GM23338 (cell line): ENCODE results near the gene PCDHGA1. TPM values are rescaled to one million over a fixed set of nuclear protein-coding genes. Genes with fewer than 3 reads are reported as not detected.

Source experiments
- ATAC-seq: fragments of 200-7000 bp; cut with Tn5 transposase; 3 replicates; pipeline ENCODE4 v1.9.1; 2020
- DNase-seq: peaks from one replicate; pipeline ENCODE4 v3.0.0-alpha.2; 2015; ENCODE audit warnings: low spot score
- H2AFZ ChIP-seq: fragments of 200-600 bp; sonication (generic); 2 replicates; pipeline ENCODE4 v1.8.0; 2016; ENCODE audit warnings: antibody characterized with exemption, mild to moderate bottlenecking, moderate library complexity
- H3F3A ChIP-seq: fragments of 200-600 bp; sonication (generic); replicated peaks from 2 replicates; pipeline ENCODE4 v1.8.0; 2017; ENCODE audit warnings: antibody characterized with exemption, mixed run types, low read depth
- H3K27ac ChIP-seq: fragments of 200-600 bp; sonication (generic); 2 replicates; pipeline ENCODE4 v1.6.1; 2016; ENCODE audit warnings: low read depth
- H3K27me3 ChIP-seq: fragments of 200-600 bp; sonication (generic); 2 replicates; pipeline ENCODE4 v1.8.0; 2016; ENCODE audit warnings: mild to moderate bottlenecking, mixed run types, moderate library complexity; ENCODE audit not compliant: insufficient read depth
- H3K36me3 ChIP-seq: fragments of 200-600 bp; sonication (generic); 2 replicates; pipeline ENCODE4 v1.8.0; 2016; ENCODE audit warnings: mild to moderate bottlenecking; ENCODE audit not compliant: insufficient read depth
- H3K4me1 ChIP-seq: fragments of 200-600 bp; sonication (generic); 2 replicates; pipeline ENCODE4 v1.8.0; 2016; ENCODE audit warnings: mild to moderate bottlenecking, moderate library complexity; ENCODE audit not compliant: insufficient read depth
- H3K4me2 ChIP-seq: fragments of 200-600 bp; sonication (generic); 2 replicates; pipeline ENCODE4 v1.7.1; 2017; ENCODE audit warnings: mixed run types
- H3K4me3 ChIP-seq: fragments of 200-600 bp; sonication (generic); 2 replicates; pipeline ENCODE4 v1.6.1; 2016; ENCODE audit warnings: mixed run types
- H3K79me2 ChIP-seq: fragments of 200-600 bp; sonication (generic); replicated peaks from 2 replicates; pipeline ENCODE4 v1.8.0; 2017; ENCODE audit warnings: mild to moderate bottlenecking; ENCODE audit not compliant: insufficient read depth
- H3K9me2 ChIP-seq: fragments of 200-600 bp; sonication (generic); 2 replicates; pipeline ENCODE4 v1.8.0; 2017; ENCODE audit not compliant: insufficient read depth
- H4K20me1 ChIP-seq: fragments of 200-600 bp; sonication (generic); replicated peaks from 2 replicates; pipeline ENCODE4 v1.8.0; 2017; ENCODE audit warnings: mild to moderate bottlenecking; ENCODE audit not compliant: insufficient read depth
- H3K27ac Mint-ChIP-seq: 2 replicates; pipeline ENCODE4 v1.8.0; 2020; ENCODE audit warnings: inconsistent platforms, mild to moderate bottlenecking, moderate library complexity, mixed read lengths
- H3K27me3 Mint-ChIP-seq: 3 replicates; pipeline ENCODE4 v1.8.0; 2022; ENCODE audit warnings: low read depth, mild to moderate bottlenecking, moderate library complexity, mixed read lengths, inconsistent platforms; ENCODE audit not compliant: insufficient read depth, poor library complexity
- H3K36me3 Mint-ChIP-seq: 3 replicates; pipeline ENCODE4 v1.8.0; 2021; ENCODE audit warnings: low read depth, mild to moderate bottlenecking, inconsistent platforms, moderate library complexity, mixed read lengths
- H3K4me1 Mint-ChIP-seq: 3 replicates; pipeline ENCODE4 v1.8.0; 2020; ENCODE audit warnings: mild to moderate bottlenecking, inconsistent platforms, mixed read lengths
- H3K4me3 Mint-ChIP-seq: 3 replicates; pipeline ENCODE4 v1.8.0; 2021; ENCODE audit warnings: moderate library complexity, mild to moderate bottlenecking, inconsistent platforms, mixed read lengths
- H3K9me3 Mint-ChIP-seq: 3 replicates; pipeline ENCODE4 v1.8.0; 2020; ENCODE audit warnings: moderate library complexity, mild to moderate bottlenecking, inconsistent platforms, mixed read lengths
- CREB1 ChIP-seq: fragments of 250-450 bp; sonication (Bioruptor Pico); IDR thresholded peaks from 2 replicates; pipeline ENCODE4 v1.5.0; 2020; ENCODE audit warnings: low read depth, mild to moderate bottlenecking, moderate library complexity
- EZH2phosphoT487 ChIP-seq: fragments of 200-600 bp; sonication (generic); IDR thresholded peaks from one replicate; pipeline ENCODE4 v1.8.1; 2018; ENCODE audit warnings: antibody characterized with exemption; ENCODE audit not compliant: unreplicated experiment
- NANOG ChIP-seq: IDR thresholded peaks from 2 replicates; pipeline ENCODE4 v1.6.1; 2016; ENCODE audit warnings: antibody characterized with exemption, borderline replicate concordance
- polyA plus RNA-seq: library from polyadenylated mRNA; unstranded; fragments of >200 nt; fragmentation: Nextera tagmentation; extraction: Ambion mirVana; gene quantifications from 2 replicates; pipeline ENCODE4 v1.2.1, GENCODE V29; 2016
- total RNA-seq: library from RNA; depleted of rRNA; stranded (reverse); fragments of >200 nt; shearing (Covaris generic); gene quantifications from 2 replicates; pipeline ENCODE4 v1.2.3, GENCODE V29; 2014
- TF ChIP-seq, protein P1 (sequence below): IDR thresholded peaks from one replicate; pipeline ENCODE4 v1.6.1; 2018; ENCODE audit warnings: antibody characterized with exemption; ENCODE audit not compliant: unreplicated experiment
- TF ChIP-seq, protein P2 (sequence below), 2 experiments: fragments of 200-600 bp in 1 of 2; sonication (generic) in 1 of 2; conservative IDR thresholded peaks; 2 replicates each; pipeline versions ENCODE4 v1.5.1 to v1.6.1; 2016 to 2017; ENCODE audit warnings: antibody characterized with exemption in 2 of 2, low read depth in 2 of 2, mild to moderate bottlenecking in 2 of 2, moderate library complexity in 1 of 2
- TF ChIP-seq, protein P3 (sequence below): IDR thresholded peaks from 2 replicates; pipeline ENCODE4 v1.6.1; 2016; ENCODE audit warnings: antibody characterized with exemption
- TF ChIP-seq, protein P4 (sequence below): fragments of 250-450 bp; sonication (Bioruptor Pico); IDR thresholded peaks from 2 replicates; pipeline ENCODE4 v1.5.0; 2020; ENCODE audit warnings: mild to moderate bottlenecking, moderate library complexity

Gene PCDHGA1
- total and polyA plus RNA-seq, 2 experiments from 2014 or later, result 0.39 to 1.7 TPM

DNA sequence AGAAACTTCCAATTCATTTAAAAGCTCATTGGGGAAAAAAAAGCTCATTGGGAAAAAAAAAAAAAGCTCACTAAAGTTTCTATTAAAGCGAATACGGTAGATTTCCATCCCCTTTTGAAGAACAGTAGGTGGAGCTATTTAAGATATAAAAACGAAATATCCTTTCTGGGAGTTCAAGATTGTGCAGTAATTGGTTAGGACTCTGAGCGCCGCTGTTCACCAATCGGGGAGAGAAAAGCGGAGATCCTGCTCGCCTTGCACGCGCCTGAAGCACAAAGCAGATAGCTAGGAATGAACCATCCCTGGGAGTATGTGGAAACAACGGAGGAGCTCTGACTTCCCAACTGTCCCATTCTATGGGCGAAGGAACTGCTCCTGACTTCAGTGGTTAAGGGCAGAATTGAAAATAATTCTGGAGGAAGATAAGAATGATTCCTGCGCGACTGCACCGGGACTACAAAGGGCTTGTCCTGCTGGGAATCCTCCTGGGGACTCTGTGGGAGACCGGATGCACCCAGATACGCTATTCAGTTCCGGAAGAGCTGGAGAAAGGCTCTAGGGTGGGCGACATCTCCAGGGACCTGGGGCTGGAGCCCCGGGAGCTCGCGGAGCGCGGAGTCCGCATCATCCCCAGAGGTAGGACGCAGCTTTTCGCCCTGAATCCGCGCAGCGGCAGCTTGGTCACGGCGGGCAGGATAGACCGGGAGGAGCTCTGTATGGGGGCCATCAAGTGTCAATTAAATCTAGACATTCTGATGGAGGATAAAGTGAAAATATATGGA is 100.2 kb downstream of the PCDHGA1 start, which contains the start of gene PCDHGA12:
TSS of gene PCDHGA12 (plus strand) at position 176 of the 782 bp plus-strand sequence. CDS start at position 429, 253 bp downstream.
- ATAC-seq, result no peak
- Histone ChIP-seq H3K4me3 (no peak within 1 kb of the TSS), H3K79me2 (no peaks in the 10 kb centered on the region), H3F3A (no peaks in the 10 kb centered on the region), H2AFZ (no peak within 1 kb of the TSS), H3K4me1 (no peaks in the 10 kb centered on the region), H4K20me1 (no peaks in the 10 kb centered on the region), H3K27ac (no peak within 1 kb of the TSS), H3K9me2 (no peaks in the 10 kb centered on the region), H3K36me3 (peaks cover 8% of the 10 kb centered on the region; the same call in 1 of the 2 replicates), H3K4me2 (no peak within 1 kb of the TSS), H3K27me3 (no peaks in the 10 kb centered on the region)
- Mint-ChIP-seq H3K36me3 (peaks cover 76% of the 10 kb centered on the region), H3K9me3 (peaks cover 82% of the 10 kb centered on the region), H3K4me1 (no peaks in the 10 kb centered on the region; the same call in 2 of the 3 replicates), H3K27ac (no peak within 1 kb of the TSS), H3K27me3 (peaks cover 8% of the 10 kb centered on the region), H3K4me3 (no peak within 1 kb of the TSS)
- TF ChIP-seq, protein P1, sequence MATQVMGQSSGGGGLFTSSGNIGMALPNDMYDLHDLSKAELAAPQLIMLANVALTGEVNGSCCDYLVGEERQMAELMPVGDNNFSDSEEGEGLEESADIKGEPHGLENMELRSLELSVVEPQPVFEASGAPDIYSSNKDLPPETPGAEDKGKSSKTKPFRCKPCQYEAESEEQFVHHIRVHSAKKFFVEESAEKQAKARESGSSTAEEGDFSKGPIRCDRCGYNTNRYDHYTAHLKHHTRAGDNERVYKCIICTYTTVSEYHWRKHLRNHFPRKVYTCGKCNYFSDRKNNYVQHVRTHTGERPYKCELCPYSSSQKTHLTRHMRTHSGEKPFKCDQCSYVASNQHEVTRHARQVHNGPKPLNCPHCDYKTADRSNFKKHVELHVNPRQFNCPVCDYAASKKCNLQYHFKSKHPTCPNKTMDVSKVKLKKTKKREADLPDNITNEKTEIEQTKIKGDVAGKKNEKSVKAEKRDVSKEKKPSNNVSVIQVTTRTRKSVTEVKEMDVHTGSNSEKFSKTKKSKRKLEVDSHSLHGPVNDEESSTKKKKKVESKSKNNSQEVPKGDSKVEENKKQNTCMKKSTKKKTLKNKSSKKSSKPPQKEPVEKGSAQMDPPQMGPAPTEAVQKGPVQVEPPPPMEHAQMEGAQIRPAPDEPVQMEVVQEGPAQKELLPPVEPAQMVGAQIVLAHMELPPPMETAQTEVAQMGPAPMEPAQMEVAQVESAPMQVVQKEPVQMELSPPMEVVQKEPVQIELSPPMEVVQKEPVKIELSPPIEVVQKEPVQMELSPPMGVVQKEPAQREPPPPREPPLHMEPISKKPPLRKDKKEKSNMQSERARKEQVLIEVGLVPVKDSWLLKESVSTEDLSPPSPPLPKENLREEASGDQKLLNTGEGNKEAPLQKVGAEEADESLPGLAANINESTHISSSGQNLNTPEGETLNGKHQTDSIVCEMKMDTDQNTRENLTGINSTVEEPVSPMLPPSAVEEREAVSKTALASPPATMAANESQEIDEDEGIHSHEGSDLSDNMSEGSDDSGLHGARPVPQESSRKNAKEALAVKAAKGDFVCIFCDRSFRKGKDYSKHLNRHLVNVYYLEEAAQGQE, result no peak
- no peak for TF ChIP-seq NANOG
- TF ChIP-seq, protein P2, sequence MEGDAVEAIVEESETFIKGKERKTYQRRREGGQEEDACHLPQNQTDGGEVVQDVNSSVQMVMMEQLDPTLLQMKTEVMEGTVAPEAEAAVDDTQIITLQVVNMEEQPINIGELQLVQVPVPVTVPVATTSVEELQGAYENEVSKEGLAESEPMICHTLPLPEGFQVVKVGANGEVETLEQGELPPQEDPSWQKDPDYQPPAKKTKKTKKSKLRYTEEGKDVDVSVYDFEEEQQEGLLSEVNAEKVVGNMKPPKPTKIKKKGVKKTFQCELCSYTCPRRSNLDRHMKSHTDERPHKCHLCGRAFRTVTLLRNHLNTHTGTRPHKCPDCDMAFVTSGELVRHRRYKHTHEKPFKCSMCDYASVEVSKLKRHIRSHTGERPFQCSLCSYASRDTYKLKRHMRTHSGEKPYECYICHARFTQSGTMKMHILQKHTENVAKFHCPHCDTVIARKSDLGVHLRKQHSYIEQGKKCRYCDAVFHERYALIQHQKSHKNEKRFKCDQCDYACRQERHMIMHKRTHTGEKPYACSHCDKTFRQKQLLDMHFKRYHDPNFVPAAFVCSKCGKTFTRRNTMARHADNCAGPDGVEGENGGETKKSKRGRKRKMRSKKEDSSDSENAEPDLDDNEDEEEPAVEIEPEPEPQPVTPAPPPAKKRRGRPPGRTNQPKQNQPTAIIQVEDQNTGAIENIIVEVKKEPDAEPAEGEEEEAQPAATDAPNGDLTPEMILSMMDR (conservative IDR thresholded peaks at IDR 0.05; ENCODE audit: low read depth in 2 of 2), result peak; percentile 34 to 44; a peak in 3 of 4 replicates
- DNase-seq, result peak; percentile 42

DNA sequence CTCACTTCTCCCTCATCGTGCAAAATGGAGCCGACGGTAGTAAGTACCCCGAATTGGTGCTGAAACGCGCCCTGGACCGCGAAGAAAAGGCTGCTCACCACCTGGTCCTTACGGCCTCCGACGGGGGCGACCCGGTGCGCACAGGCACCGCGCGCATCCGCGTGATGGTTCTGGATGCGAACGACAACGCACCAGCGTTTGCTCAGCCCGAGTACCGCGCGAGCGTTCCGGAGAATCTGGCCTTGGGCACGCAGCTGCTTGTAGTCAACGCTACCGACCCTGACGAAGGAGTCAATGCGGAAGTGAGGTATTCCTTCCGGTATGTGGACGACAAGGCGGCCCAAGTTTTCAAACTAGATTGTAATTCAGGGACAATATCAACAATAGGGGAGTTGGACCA is 101.0 kb downstream of the PCDHGA1 start:
- no peaks in the 10 kb centered on the region for H4K20me1 ChIP-seq
- Mint-ChIP-seq H3K9me3 (peaks cover 74% of the 10 kb centered on the region), H3K27me3 (peaks cover 8% of the 10 kb centered on the region), H3K4me1 (no peaks in the 10 kb centered on the region), H3K36me3 (peaks cover 68% of the 10 kb centered on the region), H3K27ac (no peak overlapping the region), H3K4me3 (no peak overlapping the region)
- H3K4me2 ChIP-seq, result no peak overlapping the region
- H3K9me2 ChIP-seq, result no peaks in the 10 kb centered on the region
- no peak for ATAC-seq
- H3K36me3 ChIP-seq, result peaks cover 8% of the 10 kb centered on the region; the same call in 1 of the 2 replicates
- no peak overlapping the region for H2AFZ ChIP-seq
- no peak overlapping the region for H3K4me3 ChIP-seq
- no peaks in the 10 kb centered on the region for H3K4me1 ChIP-seq
- H3K27me3 ChIP-seq, result no peaks in the 10 kb centered on the region
- no peaks in the 10 kb centered on the region for H3F3A ChIP-seq
- no peak for DNase-seq
- H3K27ac ChIP-seq, result no peak overlapping the region
- H3K79me2 ChIP-seq, result no peaks in the 10 kb centered on the region
- TF ChIP-seq, protein P3, sequence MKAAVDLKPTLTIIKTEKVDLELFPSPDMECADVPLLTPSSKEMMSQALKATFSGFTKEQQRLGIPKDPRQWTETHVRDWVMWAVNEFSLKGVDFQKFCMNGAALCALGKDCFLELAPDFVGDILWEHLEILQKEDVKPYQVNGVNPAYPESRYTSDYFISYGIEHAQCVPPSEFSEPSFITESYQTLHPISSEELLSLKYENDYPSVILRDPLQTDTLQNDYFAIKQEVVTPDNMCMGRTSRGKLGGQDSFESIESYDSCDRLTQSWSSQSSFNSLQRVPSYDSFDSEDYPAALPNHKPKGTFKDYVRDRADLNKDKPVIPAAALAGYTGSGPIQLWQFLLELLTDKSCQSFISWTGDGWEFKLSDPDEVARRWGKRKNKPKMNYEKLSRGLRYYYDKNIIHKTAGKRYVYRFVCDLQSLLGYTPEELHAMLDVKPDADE, result no peak
- TF ChIP-seq CREB1, result no peak
- TF ChIP-seq NANOG, result no peak
- TF ChIP-seq, protein P4, sequence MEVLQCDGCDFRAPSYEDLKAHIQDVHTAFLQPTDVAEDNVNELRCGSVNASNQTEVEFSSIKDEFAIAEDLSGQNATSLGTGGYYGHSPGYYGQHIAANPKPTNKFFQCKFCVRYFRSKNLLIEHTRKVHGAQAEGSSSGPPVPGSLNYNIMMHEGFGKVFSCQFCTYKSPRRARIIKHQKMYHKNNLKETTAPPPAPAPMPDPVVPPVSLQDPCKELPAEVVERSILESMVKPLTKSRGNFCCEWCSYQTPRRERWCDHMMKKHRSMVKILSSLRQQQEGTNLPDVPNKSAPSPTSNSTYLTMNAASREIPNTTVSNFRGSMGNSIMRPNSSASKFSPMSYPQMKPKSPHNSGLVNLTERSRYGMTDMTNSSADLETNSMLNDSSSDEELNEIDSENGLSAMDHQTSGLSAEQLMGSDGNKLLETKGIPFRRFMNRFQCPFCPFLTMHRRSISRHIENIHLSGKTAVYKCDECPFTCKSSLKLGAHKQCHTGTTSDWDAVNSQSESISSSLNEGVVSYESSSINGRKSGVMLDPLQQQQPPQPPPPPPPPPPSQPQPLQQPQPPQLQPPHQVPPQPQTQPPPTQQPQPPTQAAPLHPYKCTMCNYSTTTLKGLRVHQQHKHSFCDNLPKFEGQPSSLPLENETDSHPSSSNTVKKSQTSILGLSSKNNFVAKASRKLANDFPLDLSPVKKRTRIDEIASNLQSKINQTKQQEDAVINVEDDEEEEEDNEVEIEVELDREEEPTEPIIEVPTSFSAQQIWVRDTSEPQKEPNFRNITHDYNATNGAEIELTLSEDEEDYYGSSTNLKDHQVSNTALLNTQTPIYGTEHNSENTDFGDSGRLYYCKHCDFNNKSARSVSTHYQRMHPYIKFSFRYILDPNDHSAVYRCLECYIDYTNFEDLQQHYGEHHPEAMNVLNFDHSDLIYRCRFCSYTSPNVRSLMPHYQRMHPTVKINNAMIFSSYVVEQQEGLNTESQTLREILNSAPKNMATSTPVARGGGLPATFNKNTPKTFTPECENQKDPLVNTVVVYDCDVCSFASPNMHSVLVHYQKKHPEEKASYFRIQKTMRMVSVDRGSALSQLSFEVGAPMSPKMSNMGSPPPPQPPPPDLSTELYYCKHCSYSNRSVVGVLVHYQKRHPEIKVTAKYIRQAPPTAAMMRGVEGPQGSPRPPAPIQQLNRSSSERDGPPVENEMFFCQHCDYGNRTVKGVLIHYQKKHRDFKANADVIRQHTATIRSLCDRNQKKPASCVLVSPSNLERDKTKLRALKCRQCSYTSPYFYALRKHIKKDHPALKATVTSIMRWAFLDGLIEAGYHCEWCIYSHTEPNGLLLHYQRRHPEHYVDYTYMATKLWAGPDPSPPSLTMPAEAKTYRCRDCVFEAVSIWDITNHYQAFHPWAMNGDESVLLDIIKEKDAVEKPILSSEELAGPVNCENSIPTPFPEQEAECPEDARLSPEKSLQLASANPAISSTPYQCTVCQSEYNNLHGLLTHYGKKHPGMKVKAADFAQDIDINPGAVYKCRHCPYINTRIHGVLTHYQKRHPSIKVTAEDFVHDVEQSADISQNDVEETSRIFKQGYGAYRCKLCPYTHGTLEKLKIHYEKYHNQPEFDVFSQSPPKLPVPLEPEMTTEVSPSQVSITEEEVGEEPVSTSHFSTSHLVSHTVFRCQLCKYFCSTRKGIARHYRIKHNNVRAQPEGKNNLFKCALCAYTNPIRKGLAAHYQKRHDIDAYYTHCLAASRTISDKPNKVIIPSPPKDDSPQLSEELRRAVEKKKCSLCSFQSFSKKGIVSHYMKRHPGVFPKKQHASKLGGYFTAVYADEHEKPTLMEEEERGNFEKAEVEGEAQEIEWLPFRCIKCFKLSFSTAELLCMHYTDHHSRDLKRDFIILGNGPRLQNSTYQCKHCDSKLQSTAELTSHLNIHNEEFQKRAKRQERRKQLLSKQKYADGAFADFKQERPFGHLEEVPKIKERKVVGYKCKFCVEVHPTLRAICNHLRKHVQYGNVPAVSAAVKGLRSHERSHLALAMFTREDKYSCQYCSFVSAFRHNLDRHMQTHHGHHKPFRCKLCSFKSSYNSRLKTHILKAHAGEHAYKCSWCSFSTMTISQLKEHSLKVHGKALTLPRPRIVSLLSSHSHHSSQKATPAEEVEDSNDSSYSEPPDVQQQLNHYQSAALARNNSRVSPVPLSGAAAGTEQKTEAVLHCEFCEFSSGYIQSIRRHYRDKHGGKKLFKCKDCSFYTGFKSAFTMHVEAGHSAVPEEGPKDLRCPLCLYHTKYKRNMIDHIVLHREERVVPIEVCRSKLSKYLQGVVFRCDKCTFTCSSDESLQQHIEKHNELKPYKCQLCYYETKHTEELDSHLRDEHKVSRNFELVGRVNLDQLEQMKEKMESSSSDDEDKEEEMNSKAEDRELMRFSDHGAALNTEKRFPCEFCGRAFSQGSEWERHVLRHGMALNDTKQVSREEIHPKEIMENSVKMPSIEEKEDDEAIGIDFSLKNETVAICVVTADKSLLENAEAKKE, result no peak
- TF ChIP-seq EZH2phosphoT487, result no peak
